GM12801 (cell line): Measurements from ENCODE around the gene LY6G6C.

Experiments used
- CTCF ChIP-seq: IDR thresholded peaks from one replicate; pipeline ENCODE4 v1.5.1; 2011; ENCODE audit warnings: control low read depth; ENCODE audit not compliant: insufficient read length; ENCODE audit errors: extremely low read depth

Gene LY6G6C

GRCh38 chr6:31706599-31706998, 14.9 kb downstream of the LY6G6C start, which contains the start of gene LY6G6F:
LY6G6F (plus strand) TSS chr6:31706866; CDS start chr6:31706907, 41 bp downstream.
- TF ChIP-seq CTCF = no peak

- TF ChIP-seq CTCF = no peak
Observed at GRCh38 chr6:31705931-31706330, 15.6 kb downstream of the LY6G6C start.

DNA sequence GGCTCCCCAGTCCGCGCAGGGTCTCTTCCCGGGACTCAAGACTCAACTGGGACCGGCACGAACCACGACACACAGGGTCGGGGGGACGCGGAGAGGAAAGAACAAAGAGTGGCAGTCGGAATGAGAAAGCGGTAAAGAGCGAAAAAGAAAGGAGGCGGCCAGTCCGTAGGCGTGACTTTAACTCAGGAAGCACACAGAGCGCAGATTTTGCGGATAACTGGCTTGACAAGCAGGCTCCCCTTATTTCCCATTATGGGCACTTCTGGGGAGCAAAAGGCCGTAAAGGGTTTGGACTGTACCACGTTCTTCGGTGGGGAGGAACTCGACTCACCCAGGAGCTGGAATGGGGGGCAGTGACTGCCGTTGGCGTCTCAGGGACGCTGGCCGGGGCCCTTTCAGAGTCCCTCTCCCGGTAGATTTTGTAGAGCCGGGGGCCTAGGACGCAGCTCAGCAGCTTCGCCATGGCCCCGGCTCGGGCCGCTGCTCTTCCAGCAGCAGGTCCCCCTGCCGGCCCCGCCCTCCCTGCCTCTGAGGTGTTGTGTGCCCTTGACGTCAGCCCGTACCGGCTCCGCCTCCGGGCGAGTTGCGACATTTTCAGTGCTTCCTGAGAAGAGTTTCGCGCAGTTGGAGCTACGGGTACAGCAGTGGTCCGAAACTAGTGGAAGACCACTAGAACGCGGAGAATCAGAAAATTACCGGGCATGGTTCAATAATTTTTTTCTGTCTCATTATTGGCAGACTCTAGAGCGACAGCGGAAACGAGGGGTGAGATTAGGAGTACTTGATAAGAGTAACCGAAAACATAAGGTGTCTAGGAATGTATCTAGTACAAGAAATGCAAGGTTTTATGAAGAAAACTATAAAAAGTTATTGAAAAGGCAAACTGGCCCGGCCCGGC, 18.5 kb downstream of the LY6G6C start, which contains the start of gene ABHD16A:
TSS of gene ABHD16A (minus strand) at position 506 of the 898 bp plus-strand sequence. CDS start at position 463, 43 bp downstream.
- no peak for TF ChIP-seq CTCF

GRCh38 chr6:31702405-31702818, 19.1 kb downstream of the LY6G6C start:
- TF ChIP-seq CTCF = no peak

DNA sequence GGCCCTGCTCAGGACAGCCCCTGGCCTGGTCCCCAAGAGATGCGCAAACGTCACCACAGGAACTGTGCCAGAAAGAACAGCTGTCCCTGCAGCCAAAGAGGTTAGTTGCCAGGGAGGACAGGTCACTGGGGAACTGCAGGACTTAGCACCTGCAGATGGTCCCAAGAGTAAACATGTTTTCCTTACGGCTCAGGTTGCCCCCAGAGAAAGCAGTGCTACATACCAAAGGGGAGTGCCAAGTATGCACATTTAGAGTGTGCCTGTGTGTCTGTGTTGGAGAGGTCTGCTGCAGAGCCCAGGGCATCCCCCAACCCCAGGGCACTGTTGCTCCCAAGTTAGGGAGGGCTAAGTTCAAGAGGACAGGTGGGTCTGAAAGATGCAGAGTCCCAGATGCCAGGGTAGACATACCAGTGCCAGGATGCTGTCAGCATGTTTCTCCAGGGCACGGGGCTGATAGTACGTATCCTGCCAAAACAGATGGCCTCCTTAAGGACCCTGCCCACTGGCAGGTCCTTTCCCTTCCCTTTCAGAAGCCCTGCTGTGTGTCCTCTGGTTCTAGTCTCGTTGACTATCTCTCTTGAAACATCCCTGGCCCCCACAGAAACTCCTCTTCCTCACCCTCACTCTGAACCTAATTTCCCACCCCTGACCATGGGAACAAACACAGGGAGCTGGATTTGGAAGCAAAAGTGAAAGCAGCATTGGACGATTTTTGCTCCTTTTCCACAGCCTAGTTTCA, 19.7 kb downstream of the LY6G6C start:
- TF ChIP-seq CTCF = no peak

DNA sequence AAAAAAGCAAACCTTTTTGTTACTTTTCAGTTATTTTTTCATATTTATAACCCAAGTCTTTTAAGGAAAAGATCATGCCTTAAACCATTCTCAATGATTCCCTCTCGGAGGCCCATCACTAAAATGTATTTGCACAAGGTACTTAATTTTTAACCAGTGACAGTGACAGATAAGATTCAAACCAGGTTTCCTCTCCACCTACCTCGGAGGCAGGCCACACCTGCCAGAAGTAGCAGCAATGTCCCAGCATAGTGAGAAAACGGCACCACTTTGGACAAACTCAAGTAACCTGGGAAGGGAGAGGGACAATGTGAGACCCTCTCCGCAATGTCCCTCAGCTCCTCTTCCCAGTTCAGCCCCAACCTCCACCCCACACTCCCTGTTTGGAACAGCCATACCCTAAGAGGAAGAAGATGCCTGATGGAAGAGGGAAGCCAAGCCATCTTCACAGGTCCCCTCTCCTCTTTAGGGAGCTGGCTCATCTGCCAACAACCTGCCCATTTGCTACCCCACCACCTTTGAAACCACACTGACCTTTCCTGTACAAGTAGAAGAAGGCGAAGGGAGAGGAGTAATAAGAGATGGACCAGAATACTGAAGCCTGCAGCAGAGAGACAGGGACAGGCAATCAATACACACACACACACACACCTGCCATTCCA, 20.7 kb downstream of the LY6G6C start:
- no peak for TF ChIP-seq CTCF

DNA sequence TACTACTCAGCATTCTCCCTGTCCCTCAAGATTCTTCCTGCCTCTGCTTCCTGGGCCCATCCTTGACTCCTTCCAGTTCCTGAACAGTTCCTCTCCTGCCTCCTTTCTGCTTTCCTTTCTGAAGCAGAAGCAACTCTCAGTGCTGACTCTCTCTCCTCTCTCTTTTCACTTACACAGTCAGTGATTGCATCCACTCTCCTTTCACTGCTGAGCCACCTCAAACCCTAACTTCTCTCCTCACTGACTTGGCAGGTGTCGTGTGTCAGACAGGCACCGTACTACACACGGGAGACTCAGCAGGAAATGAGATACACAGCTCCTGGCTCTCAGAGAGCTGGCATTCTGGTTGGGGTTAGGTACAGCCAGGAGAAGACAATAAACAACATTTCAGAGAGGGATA, 24.0 kb downstream of the LY6G6C start:
- no peak for TF ChIP-seq CTCF
